Panc1 (cell line): Measurements from ENCODE around the gene PMP22. TPM values are rescaled to one million over a fixed set of nuclear protein-coding genes. Genes with fewer than 3 reads are reported as not detected.

Source experiments
- ATAC-seq: fragments of 200-7000 bp; cut with Tn5 transposase; 2 replicates; pipeline ENCODE4 v1.9.1; 2020; ENCODE audit warnings: mild to moderate bottlenecking, moderate library complexity
- BruUV-seq: library from RNA; stranded (reverse); fragments of 400-500 nt; replicated peaks from 2 replicates; lab custom pipeline; 2021; lab: Mats Ljungman, UMichigan
- CTCF ChIA-PET: fragments of 300-600 bp; sonication (Branson Sonifier 250); formaldehyde crosslinking; loops from one replicate; lab custom pipeline; 2022; ENCODE audit warnings: antibody characterized with exemption; lab: Charles Lee
- POLR2A ChIA-PET: fragments of 300-600 bp; sonication (Branson Sonifier 250); formaldehyde crosslinking; loops from one replicate; lab custom pipeline; 2022; ENCODE audit warnings: antibody characterized with exemption; lab: Charles Lee
- DNase-seq: peaks from one replicate; pipeline ENCODE4 v3.0.0-alpha.2; 2010; ENCODE audit warnings: low read depth, low spot score
- H3K27ac ChIP-seq: 2 replicates; pipeline ENCODE4 v1.5.1; 2011; ENCODE audit warnings: mild to moderate bottlenecking, low read length, inconsistent platforms
- H3K27me3 ChIP-seq: fragments of 200-500 bp; sonication (Bioruptor generic); 2 replicates; pipeline ENCODE4 v1.6.0; 2014; ENCODE audit warnings: low read length, inconsistent platforms; ENCODE audit not compliant: control insufficient read depth, insufficient read depth
- H3K36me3 ChIP-seq: fragments of 200-500 bp; sonication (Bioruptor generic); 2 replicates; pipeline ENCODE4 v1.5.1; 2014; ENCODE audit warnings: inconsistent platforms, mild to moderate bottlenecking, low read length, moderate library complexity; ENCODE audit not compliant: control insufficient read depth, insufficient read depth
- H3K4me1 ChIP-seq: 2 replicates; pipeline ENCODE4 v1.5.1; 2011; ENCODE audit warnings: inconsistent platforms, mild to moderate bottlenecking, low read length, moderate library complexity; ENCODE audit not compliant: control insufficient read depth, insufficient read depth
- H3K4me3 ChIP-seq, 2 experiments: 2 replicates each; pipeline ENCODE4 v1.5.1; 2011 to 2012; ENCODE audit warnings: low read depth in 2 of 2, low read length in 2 of 2, mild to moderate bottlenecking in 2 of 2, inconsistent platforms in 1 of 2, moderate library complexity in 1 of 2
- H3K9me3 ChIP-seq: fragments of 200-500 bp; sonication (Bioruptor generic); 2 replicates; pipeline ENCODE4 v1.5.1; 2014; ENCODE audit warnings: low read depth, mild to moderate bottlenecking, inconsistent platforms, low read length, moderate library complexity; ENCODE audit not compliant: control insufficient read depth, insufficient read depth
- CTCF ChIP-seq: fragments of 450-650 bp; IDR thresholded peaks from 2 replicates; pipeline ENCODE4 v1.5.1; 2017; ENCODE audit warnings: mild to moderate bottlenecking
- POLR2AphosphoS5 ChIP-seq: IDR thresholded peaks from 2 replicates; pipeline ENCODE4 v1.6.1; 2012; ENCODE audit warnings: mild to moderate bottlenecking, low read depth, low read length, moderate library complexity
- REST ChIP-seq, 2 experiments: IDR thresholded peaks; 2 replicates each; pipeline ENCODE4 v1.6.1; 2011 to 2012; ENCODE audit warnings: low read depth in 2 of 2, control low read depth in 1 of 2, low read length in 1 of 2, mild to moderate bottlenecking in 1 of 2, moderate library complexity in 1 of 2; ENCODE audit not compliant: insufficient read depth in 1 of 2
- SIN3A ChIP-seq: IDR thresholded peaks from 2 replicates; pipeline ENCODE4 v1.6.1; 2012; ENCODE audit warnings: low read depth, mild to moderate bottlenecking, low read length, moderate library complexity, borderline replicate concordance; ENCODE audit not compliant: insufficient read depth
- TCF7L2 ChIP-seq: IDR thresholded peaks from 2 replicates; pipeline ENCODE4 v1.6.1; 2011; ENCODE audit warnings: mild to moderate bottlenecking, low read depth, low read length, inconsistent platforms
- in situ Hi-C: cut with HindIII; loops from 2 replicates; pipeline ENCODE4 v1.10.0; 2016; ENCODE audit warnings: low sequenced_read_pairs, low pct_unique_long_range_greater_than_20kb
- intact Hi-C: fragments of 100-400 bp; cut with micrococcal nuclease; formaldehyde crosslinking; loops from one replicate; pipeline ENCODE4 v1.10.0; 2022; ENCODE audit not compliant: unreplicated experiment
- total RNA-seq: library from RNA; stranded (reverse); gene quantifications from one replicate; pipeline ENCODE4 v1.2.1, GENCODE V29; 2021; ENCODE audit not compliant: unreplicated experiment

Gene PMP22
- total RNA-seq, 1 experiment from 2014 or later = 6.0 TPM

GRCh38 chr17:15262291-15263205 is 2.6 kb downstream of the PMP22 start:
- no peak for TF ChIP-seq CTCF
- no peak for TF ChIP-seq REST (IDR thresholded peaks at IDR 0.05; ENCODE audit: insufficient read depth in 1 of 2, low read depth in 2 of 2, low read length in 1 of 2)
- ChIA-PET CTCF (interaction anchor here (0.6 to 1.1 kb wide), 2 partner anchors 240 to 1698 kb away, joined by 4 to 8 read pairs; no protein-coding TSS in a partner anchor), POLR2A (no interaction called here)
- peaks cover 6% of the 10 kb centered on the region for H3K4me1 ChIP-seq
- no peaks in the 10 kb centered on the region; the same call in none of the 2 replicates for H3K36me3 ChIP-seq
- DNase-seq (peak; percentile 71), ATAC-seq (peak; percentile 74)
- peak overlapping the region; percentile 56 to 68 for H3K4me3 ChIP-seq
- H3K27ac ChIP-seq = no peak overlapping the region
- intact Hi-C loops = no loop called here
- no peaks in the 10 kb centered on the region for H3K9me3 ChIP-seq
- H3K27me3 ChIP-seq = peaks cover 8% of the 10 kb centered on the region
- BruUV-seq = no TSS peak
- in situ Hi-C loops = no loop called here

- POLR2A ChIA-PET = no interaction called here
- Histone ChIP-seq H3K9me3 (no peaks in the 10 kb centered on the region), H3K4me1 (peaks cover 9% of the 10 kb centered on the region), H3K27me3 (peaks cover 8% of the 10 kb centered on the region), H3K36me3 (no peaks in the 10 kb centered on the region; the same call in none of the 2 replicates), H3K4me3 (peak overlapping the region; percentile 56 to 68), H3K27ac (no peak overlapping the region)
- in situ Hi-C loops = no loop called here
- intact Hi-C loops = loop anchor here (2.0 kb wide), 1 partner anchor 241 kb away; no protein-coding TSS in a partner anchor
- BruUV-seq = no TSS peak
- no peak for DNase-seq
- TF ChIP-seq CTCF (no peak), TCF7L2 (no peak), POLR2AphosphoS5 (no peak), SIN3A (no peak), REST (IDR thresholded peaks at IDR 0.05; ENCODE audit: insufficient read depth in 1 of 2, low read depth in 2 of 2, low read length in 1 of 2) (no peak)
- CTCF ChIA-PET = interaction anchor here (1.0 to 1.1 kb wide), 2 partner anchors 241 kb away, joined by 4 to 5 read pairs; no protein-coding TSS in a partner anchor
- ATAC-seq = no peak
Observed at GRCh38 chr17:15261802-15262290, 3.3 kb downstream of the PMP22 start.
